Esophagus mucosa (tissue), 1 donor: ENCODE measurements around the gene NOS1. TPM values are rescaled to one million over a fixed set of nuclear protein-coding genes. Genes with fewer than 3 reads are reported as not detected.
"Not testable (repeated sequence)": the region's sequence is repeated elsewhere in the genome, so short reads cannot be mapped to it uniquely, and the experiment has no call there.

ENCODE experiments used
- ATAC-seq: fragments of 200-7000 bp; cut with Tn5 transposase; one replicate; pipeline ENCODE4 v1.9.1; 2020
- total RNA-seq: library from RNA; stranded (reverse); gene quantifications from one replicate; pipeline ENCODE4 v1.2.4, GENCODE V29; 2023
- donor health status: DM: yes; HTN: yes; CAD: no.

Gene NOS1
- total RNA-seq, 1 donor from 2014 or later, result 1.7 TPM

GRCh38 chr12:117202556-117202955 is 158.9 kb downstream of the NOS1 start:
- no peak for ATAC-seq

DNA sequence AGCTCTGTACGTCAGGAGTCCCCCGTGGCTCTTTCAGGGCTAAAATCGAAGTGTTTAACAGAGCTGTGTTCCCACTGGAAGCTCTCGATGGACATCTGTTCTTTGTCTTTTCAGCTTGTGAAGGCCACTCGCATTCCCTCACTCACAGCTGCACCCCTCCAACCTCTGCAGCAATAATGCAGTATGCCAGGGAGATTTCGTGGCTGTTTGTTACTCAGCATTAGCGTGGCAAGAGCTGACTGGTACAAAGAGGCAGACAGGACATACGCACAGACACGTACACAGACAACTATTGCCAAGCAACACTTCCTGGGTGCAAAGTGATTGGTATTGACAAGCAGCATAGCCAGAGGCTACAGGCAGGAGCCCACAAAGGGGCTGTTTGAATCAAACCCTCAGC is 159.4 kb downstream of the NOS1 start:
- ATAC-seq, result no peak

DNA sequence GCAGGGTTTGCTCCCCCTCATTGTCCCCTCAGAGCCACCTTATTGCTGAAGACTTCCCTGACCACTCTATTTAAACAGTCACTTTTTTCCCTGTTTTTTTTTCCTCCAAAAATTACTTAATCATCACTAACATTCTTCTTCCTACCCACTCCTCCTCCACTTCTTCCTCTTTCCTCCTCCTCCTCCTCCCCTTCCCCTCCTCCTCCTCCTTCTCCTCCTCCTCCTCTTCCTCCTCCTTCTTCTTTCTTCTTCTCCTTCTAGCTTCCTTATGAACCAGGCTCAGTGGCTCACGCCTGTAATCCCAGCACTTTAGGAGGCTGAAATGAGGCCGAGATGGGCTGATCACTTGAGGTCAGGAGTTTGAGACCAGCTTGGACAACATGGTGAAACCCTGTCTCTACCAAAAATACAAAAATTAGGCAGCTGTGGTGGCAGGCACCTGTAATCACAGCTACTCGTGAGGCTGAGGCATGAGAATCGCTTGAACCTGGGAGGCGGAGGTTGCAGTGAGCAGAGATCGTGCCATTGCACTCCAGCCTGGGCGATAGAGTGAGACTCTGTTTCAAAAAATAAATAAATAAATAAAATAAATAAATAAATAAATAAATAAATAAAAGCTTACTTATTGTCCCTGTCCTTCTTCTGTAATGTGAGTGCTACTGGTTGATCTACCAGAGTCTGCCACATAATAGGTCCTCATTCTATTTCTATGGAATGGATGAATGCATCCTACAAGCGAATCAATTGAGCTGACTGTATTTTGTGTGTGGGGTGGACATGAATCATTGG is 161.3 kb downstream of the NOS1 start:
- ATAC-seq, result peak; percentile 8

DNA sequence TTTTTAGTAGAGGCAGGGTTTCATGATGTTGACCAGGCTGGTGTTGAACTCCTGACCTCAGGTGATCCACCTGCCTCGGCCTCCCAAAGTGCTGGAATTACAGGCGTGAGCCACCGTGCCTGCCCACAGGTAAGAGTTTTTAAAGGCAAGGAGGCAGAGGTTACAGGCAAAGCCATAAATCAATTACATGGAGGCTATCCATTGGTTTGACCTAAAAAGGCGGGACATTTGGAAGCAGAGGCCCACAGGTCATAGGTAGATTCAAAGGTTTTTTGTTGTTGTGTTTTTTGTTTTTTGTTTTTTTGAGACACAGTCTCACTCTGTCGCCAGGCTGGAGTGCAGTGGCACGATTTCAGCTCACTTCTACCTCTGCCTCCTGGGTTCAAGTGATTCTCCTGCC is 165.1 kb downstream of the NOS1 start:
- ATAC-seq, result not testable (repeated sequence)

DNA sequence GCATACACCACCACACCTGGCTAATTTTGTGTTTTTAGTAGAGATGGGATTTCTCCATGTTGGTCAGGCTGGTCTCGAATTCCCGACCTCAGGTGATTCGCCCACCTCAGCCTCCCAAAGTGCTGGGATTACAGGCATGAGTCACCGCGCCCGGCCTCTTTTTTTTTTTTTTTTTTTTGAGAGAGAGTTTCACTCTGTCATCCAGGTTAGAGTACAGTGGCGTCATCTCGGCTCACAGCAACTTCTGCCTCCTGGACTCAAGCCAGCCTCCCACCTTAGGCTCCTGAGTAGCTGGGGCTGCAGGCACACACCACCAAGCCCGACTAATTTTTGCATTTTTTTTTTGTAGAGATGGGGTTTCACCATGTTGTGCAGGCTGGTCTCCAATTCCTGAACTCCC is 166.4 kb downstream of the NOS1 start:
- not testable (repeated sequence) for ATAC-seq

DNA sequence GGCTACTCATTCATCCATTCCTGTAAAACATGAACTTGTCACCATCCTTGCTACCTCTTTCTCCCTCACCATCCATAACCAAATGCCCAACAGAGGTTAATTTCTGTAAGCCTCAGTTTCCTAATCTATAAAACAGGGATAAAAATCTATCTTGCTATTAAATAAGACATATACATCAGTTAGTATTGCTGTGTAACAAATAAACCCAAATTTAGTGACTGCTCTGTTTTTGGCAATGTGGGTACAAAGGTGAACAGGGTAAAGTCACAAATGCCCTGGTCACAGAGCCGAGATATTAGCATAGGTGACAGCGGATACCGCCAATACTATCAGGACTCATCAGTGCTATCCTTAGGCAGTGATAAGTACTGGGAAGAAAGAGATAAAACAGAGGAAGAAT is 167.5 kb downstream of the NOS1 start:
- ATAC-seq, result no peak

DNA sequence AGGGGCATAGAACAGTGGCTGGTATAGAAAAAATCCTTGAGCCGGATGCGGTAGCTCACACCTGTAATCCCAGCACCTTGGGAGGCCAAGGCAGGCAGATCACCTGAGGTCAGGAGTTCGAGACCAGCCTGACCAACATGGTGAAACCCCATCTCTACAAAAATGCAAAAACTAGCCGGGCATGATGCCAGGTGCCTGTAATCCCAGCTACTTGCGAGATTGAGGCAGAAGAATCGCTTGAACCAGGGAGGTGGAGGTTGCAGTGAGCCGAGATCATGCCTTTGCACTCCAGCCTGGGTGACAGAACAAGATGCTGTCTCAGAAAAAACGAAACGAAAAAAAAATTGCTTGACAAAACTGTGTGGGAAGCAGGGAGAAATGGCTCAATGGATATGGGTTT is 168.8 kb downstream of the NOS1 start:
- not testable (repeated sequence) for ATAC-seq

- ATAC-seq, result no peak
These were observed 169.4 kb downstream of the NOS1 start for GRCh38 chr12:117192057-117192456.

DNA sequence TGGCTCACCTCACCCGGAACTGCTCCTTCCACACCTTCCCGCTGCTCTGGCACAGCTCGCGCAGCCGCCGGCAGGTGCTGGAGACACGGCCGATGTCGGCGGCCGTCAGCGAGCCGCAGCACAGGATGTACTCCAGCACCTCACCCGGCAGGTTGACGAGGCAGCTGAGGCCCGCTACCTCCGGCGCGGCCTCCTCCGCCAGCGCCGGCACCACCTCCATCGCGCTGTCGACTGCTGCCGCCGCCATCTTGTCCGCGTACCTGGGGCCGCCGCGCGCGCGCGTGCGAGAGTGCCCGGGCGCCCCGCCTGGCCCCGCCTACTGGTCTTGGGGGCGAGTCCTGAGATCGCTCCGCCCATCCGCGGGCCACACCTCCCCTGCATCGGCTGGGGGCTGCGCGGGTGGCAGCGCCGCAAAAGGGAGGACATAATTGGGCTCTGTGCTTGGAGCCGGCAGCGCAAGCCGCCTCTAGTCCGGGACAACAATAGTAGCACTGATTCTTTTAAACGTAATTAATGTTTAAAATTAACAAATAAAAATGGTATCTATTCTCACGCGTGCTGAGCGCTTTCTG is 171.1 kb downstream of the NOS1 start, which contains the start of gene FBXO21:
Gene FBXO21, minus strand, starts transcription at position 261 of the 572 bp plus-strand sequence. Its CDS starts 14 bp downstream, at position 247.
- peak; percentile 93 for ATAC-seq

GRCh38 chr12:117189725-117190209 is 171.7 kb downstream of the NOS1 start:
- peak; percentile 3 for ATAC-seq

- peak; percentile 21 for ATAC-seq
These were observed 172.3 kb downstream of the NOS1 start for GRCh38 chr12:117188961-117189724.

DNA sequence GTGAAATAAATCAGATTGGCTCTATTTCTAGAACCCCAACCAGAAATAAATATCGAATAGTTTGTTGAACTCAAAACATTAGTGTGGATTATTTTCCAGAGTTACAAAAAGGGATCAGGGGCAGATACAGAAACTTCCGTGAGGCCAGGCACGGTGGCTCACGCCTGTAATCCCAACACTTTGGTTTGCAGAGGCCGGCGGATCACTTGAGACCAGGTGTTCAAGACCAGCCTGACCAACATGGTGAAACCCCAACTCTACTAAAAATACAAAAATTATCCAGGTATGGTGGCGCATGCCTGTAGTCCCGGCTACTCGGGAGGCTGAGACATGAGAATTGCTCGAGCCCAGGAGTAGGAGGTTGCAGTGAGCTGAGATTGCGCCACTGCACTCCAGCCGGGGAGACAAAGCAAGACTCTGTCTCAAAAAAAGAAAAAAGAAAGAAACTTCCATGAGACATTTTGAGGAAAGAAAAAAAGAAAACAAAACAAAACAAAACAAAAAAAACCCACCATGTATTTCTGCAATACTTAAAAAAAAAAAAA is 173.2 kb downstream of the NOS1 start:
- no peak for ATAC-seq

GRCh38 chr12:117187421-117187820 is 174.0 kb downstream of the NOS1 start:
- ATAC-seq, result no peak

DNA sequence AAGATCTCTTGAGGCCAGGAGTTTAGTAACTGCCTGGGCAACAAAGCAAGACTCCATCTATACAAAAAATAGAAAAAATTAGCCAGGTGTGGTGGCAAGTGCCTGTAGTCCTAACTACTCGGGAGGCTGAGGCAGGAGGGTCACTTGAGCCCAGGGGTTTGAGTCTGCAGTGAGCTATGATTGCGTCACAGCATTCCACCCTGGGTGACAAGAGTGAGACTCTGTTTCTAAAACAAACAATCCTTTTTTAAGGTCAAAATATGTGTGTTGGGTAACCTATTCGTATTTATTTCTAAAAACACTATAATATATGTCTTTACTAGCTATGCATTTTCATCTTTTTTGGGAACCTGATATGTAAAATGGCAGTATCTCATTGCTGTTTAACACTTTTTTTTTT is 178.6 kb downstream of the NOS1 start:
- ATAC-seq, result no peak

GRCh38 chr12:117181468-117181843 is 180.0 kb downstream of the NOS1 start:
- ATAC-seq, result not testable (repeated sequence)

DNA sequence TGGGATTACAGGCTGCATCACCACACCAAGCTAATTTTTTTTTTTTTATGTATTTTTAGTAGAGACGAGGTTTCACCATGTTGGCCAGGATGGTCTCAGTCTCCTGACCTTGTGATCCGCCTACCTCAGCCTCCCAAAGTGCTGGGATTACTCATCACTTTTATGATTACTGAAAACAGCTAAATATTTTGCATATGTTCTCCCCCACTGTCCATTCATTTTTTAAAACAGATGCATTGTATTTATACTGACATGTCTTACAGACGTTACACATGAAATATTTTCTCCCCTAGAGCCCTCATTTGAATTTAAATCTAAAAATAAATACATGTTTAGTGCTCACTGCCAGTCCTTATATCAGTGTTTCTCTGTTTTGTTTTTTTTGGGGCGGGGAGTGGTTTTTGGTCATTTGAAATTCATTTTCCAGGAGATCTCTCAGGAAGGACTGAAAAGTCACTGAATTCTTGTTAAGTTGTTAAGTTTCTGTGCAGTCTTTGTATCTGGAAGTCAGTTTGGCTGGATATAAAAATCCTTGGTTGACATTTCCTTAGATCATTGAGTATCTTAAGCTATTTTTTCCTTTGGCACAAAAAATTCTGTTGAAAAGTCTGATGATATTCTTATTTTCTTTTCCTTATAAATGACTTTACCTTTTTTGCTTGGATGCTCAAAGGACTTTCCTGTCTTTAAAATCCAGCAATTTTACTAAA is 180.5 kb downstream of the NOS1 start:
- no peak for ATAC-seq

GRCh38 chr12:117178745-117179144 is 182.7 kb downstream of the NOS1 start:
- ATAC-seq, result no peak

DNA sequence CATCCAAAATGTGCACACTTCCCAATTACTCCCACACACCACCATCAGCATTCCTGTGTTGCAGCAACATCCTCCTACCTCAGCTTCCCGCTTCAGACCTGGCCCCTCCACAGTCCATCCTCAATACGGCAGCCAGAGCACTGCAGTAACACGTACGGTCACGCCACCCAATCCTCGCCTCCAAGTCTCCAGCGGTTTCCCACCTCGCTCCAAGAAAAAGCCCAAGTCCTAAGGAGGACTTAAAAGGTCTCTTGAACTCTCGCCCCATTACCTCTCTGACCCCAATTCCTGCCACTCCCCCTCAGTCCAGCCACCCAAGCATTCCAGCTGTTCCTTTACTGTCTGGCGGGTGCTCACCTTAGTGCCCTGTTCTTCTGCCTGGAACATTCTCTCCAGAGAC is 183.1 kb downstream of the NOS1 start:
- ATAC-seq, result no peak

- ATAC-seq, result no peak
These were observed 189.3 kb downstream of the NOS1 start for GRCh38 chr12:117172168-117172567.

DNA sequence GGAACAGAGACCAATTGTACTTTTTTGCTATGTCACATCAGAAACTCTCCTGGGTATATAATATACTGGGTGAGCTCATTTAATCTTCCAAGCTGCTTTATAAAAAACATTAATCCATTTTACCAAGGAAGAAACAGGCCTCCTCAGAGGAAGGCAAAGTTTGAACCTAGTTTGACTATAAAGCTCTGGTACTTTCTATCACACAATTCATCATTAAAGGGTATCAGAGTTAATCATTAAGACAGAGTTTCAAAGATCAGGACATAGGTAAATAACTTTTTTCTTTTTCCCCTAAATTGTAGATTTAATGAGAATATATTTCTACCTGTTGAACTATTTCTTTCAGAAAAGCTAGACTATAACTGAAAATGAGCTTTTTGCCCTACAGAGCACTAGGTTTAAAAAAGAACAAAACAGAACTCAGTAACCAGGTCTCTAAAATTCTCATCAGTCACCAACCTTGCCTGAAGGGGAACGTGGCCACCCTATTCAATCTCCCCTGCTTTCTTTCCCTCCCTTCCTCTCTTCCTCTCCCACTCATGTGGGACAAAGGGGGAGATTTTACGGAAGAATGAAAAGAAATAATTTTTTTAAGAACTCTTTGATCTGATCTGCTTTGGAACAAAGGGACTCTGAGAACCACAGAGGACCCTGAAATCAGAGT is 189.8 kb downstream of the NOS1 start:
- ATAC-seq, result no peak

- ATAC-seq, result no peak
These were observed 191.9 kb downstream of the NOS1 start for GRCh38 chr12:117169548-117169947.

GRCh38 chr12:117168976-117169375 is 192.4 kb downstream of the NOS1 start:
- ATAC-seq, result no peak
